Caco-2 (cell line): Measurements from ENCODE around the gene CTNND2. TPM values are rescaled to one million over a fixed set of nuclear protein-coding genes. Genes with fewer than 3 reads are reported as not detected.

Source experiments
- BruUV-seq: library from RNA; stranded (reverse); fragments of 400-500 nt; replicated peaks from 2 replicates; lab custom pipeline; 2021; lab: Mats Ljungman, UMichigan
- CTCF ChIA-PET: fragments of 300-600 bp; sonication (Branson Sonifier 250); formaldehyde crosslinking; loops from one replicate; lab custom pipeline; 2022; ENCODE audit warnings: antibody characterized with exemption; lab: Charles Lee
- POLR2A ChIA-PET: fragments of 300-600 bp; sonication (Branson Sonifier 250); formaldehyde crosslinking; loops from one replicate; lab custom pipeline; 2022; ENCODE audit warnings: antibody characterized with exemption; lab: Charles Lee
- DNase-seq, 2 experiments: peaks; one replicate each; pipeline versions ENCODE4 v3.0.0 to v3.0.0-alpha.2; 2020 to 2022
- H3K27me3 ChIP-seq: replicated peaks from 2 replicates; pipeline ENCODE4 v1.6.0; 2011; ENCODE audit warnings: low read length; ENCODE audit not compliant: control insufficient read depth, insufficient read depth
- H3K36me3 ChIP-seq: 2 replicates; pipeline ENCODE4 v1.5.1; 2011; ENCODE audit warnings: low read length; ENCODE audit not compliant: control insufficient read depth, insufficient read depth
- H3K4me1 ChIP-seq: fragments of 250-450 bp; sonication (Bioruptor Pico); 2 replicates; pipeline ENCODE4 v1.5.1; 2020; ENCODE audit warnings: mild to moderate bottlenecking
- H3K4me3 ChIP-seq: 2 replicates; pipeline ENCODE4 v1.5.1; 2011; ENCODE audit warnings: low read depth, mild to moderate bottlenecking, control low read depth, low read length
- H3K9me3 ChIP-seq: fragments of 250-450 bp; sonication (Bioruptor Pico); 2 replicates; pipeline ENCODE4 v1.5.1; 2020; ENCODE audit warnings: mild to moderate bottlenecking, moderate library complexity
- H3K27ac Mint-ChIP-seq: one replicate; pipeline ENCODE4 v1.8.0; 2022; ENCODE audit warnings: mixed read lengths; ENCODE audit not compliant: unreplicated experiment
- H3K27me3 Mint-ChIP-seq: one replicate; pipeline ENCODE4 v1.8.0; 2022; ENCODE audit warnings: mixed read lengths; ENCODE audit not compliant: insufficient read depth, unreplicated experiment
- H3K36me3 Mint-ChIP-seq: one replicate; pipeline ENCODE4 v1.8.0; 2022; ENCODE audit warnings: mild to moderate bottlenecking, mixed read lengths; ENCODE audit not compliant: insufficient read depth, unreplicated experiment
- H3K4me1 Mint-ChIP-seq: one replicate; pipeline ENCODE4 v1.8.0; 2022; ENCODE audit warnings: low read depth, mixed read lengths; ENCODE audit not compliant: unreplicated experiment
- H3K4me3 Mint-ChIP-seq: one replicate; pipeline ENCODE4 v1.8.0; 2022; ENCODE audit warnings: mild to moderate bottlenecking, moderate library complexity, mixed read lengths; ENCODE audit not compliant: unreplicated experiment
- H3K9me3 Mint-ChIP-seq: one replicate; pipeline ENCODE4 v1.8.0; 2022; ENCODE audit warnings: mixed read lengths; ENCODE audit not compliant: unreplicated experiment
- CTCF ChIP-seq, 2 experiments: fragments of 200-600 bp in 1 of 2; IDR thresholded peaks; 1 replicate in 1 of 2; 2 replicates in 1 of 2; pipeline versions ENCODE4 v1.5.1 to v1.8.0; 2011 to 2022; ENCODE audit warnings: antibody characterized with exemption in 1 of 2, control low read depth in 1 of 2, inconsistent platforms in 1 of 2, low read depth in 1 of 2, low read length in 1 of 2, mild to moderate bottlenecking in 1 of 2, moderate library complexity in 1 of 2; ENCODE audit not compliant: insufficient read depth in 1 of 2, severe bottlenecking in 1 of 2, unreplicated experiment in 1 of 2
- intact Hi-C: fragments of 100-400 bp; cut with micrococcal nuclease; formaldehyde crosslinking; loops from one replicate; pipeline ENCODE4 v1.10.0; 2022; ENCODE audit not compliant: unreplicated experiment
- total RNA-seq: library from RNA; stranded (reverse); gene quantifications from 2 replicates; pipeline ENCODE4 v1.2.3, GENCODE V29; 2022

The CTNND2 gene
- total RNA-seq, 1 experiment from 2014 or later: 0.32 TPM

- CTCF ChIA-PET: no interaction called here
- H3K27me3 Mint-ChIP-seq: peaks cover 16% of the 10 kb centered on the region
- intact Hi-C loops: no loop called here
Measured at GRCh38 chr5:10964806-10965205, 939.4 kb downstream of the CTNND2 start.

DNA sequence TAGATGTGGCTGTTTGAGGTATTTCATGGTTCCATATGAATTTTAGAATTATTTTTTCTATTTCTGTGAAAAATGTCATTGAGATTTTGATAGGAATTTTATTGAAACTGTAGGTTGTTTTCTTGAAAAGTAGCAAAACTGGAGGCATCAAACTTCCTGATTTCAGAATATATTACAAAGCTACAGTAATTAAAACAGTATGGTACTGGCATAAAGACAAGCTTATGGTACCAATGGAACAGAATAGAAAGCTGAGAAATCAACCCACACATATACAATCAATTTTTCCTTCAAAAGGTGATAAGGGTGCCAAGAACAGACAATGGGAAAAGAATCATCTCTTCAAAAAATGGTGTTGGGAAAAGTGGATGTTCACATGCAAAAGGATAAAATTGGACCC is 945.5 kb downstream of the CTNND2 start:
- H3K36me3 Mint-ChIP-seq: no peaks in the 10 kb centered on the region
- H3K9me3 Mint-ChIP-seq: peaks cover 27% of the 10 kb centered on the region
- BruUV-seq: no TSS peak
- Histone ChIP-seq H3K36me3 (no peaks in the 10 kb centered on the region), H3K4me3 (no peak overlapping the region), H3K27me3 (no peaks in the 10 kb centered on the region), H3K4me1 (no peaks in the 10 kb centered on the region), H3K9me3 (peaks cover 14% of the 10 kb centered on the region; the same call in 1 of the 2 replicates)
- no peak for DNase-seq
- H3K4me1 Mint-ChIP-seq: no peaks in the 10 kb centered on the region
- ChIA-PET POLR2A (no interaction called here), CTCF (no interaction called here)
- H3K4me3 Mint-ChIP-seq: no peak overlapping the region
- TF ChIP-seq CTCF (IDR thresholded peaks at IDR 0.05; ENCODE audit: insufficient read depth in 1 of 2, low read depth in 1 of 2, low read length in 1 of 2, severe bottlenecking in 1 of 2, unreplicated experiment in 1 of 2): no peak
- intact Hi-C loops: no loop called here
- H3K27me3 Mint-ChIP-seq: peaks cover 2% of the 10 kb centered on the region
- no peak overlapping the region for H3K27ac Mint-ChIP-seq

More at GRCh38 chr5:10964806-10965205, 939.4 kb downstream of the CTNND2 start:
- BruUV-seq: no TSS peak
- POLR2A ChIA-PET: no interaction called here
- H3K27ac Mint-ChIP-seq: no peak overlapping the region
- no peak for TF ChIP-seq CTCF (IDR thresholded peaks at IDR 0.05; ENCODE audit: insufficient read depth in 1 of 2, low read depth in 1 of 2, low read length in 1 of 2, severe bottlenecking in 1 of 2, unreplicated experiment in 1 of 2)
- peaks cover 6% of the 10 kb centered on the region for H3K9me3 Mint-ChIP-seq
- Histone ChIP-seq H3K36me3 (no peaks in the 10 kb centered on the region), H3K4me3 (no peak overlapping the region), H3K27me3 (no peaks in the 10 kb centered on the region), H3K9me3 (no peaks in the 10 kb centered on the region), H3K4me1 (no peaks in the 10 kb centered on the region)
- no peaks in the 10 kb centered on the region for H3K4me1 Mint-ChIP-seq
- no peak for DNase-seq
- H3K36me3 Mint-ChIP-seq: no peaks in the 10 kb centered on the region
- no peak overlapping the region for H3K4me3 Mint-ChIP-seq

GRCh38 chr5:10949856-10950630 is 954.2 kb downstream of the CTNND2 start:
- Mint-ChIP-seq H3K36me3 (no peaks in the 10 kb centered on the region), H3K27ac (no peak overlapping the region), H3K9me3 (no peaks in the 10 kb centered on the region), H3K4me1 (no peaks in the 10 kb centered on the region), H3K4me3 (no peak overlapping the region), H3K27me3 (peaks cover 8% of the 10 kb centered on the region)
- DNase-seq: no peak
- Histone ChIP-seq H3K27me3 (no peaks in the 10 kb centered on the region; the same call in 1 of the 2 replicates), H3K9me3 (no peaks in the 10 kb centered on the region), H3K4me3 (no peak overlapping the region), H3K4me1 (no peaks in the 10 kb centered on the region), H3K36me3 (no peaks in the 10 kb centered on the region)
- intact Hi-C loops: no loop called here
- TF ChIP-seq CTCF (IDR thresholded peaks at IDR 0.05; ENCODE audit: insufficient read depth in 1 of 2, low read depth in 1 of 2, low read length in 1 of 2, severe bottlenecking in 1 of 2, unreplicated experiment in 1 of 2): no peak
- ChIA-PET CTCF (no interaction called here), POLR2A (no interaction called here)
- no TSS peak for BruUV-seq
